T1000 (cell line): Measurements from ENCODE around the gene BBS12.

Experiments used
- DNase-seq: peaks from one replicate; lab custom pipeline; 2025; ENCODE audit warnings: mixed read lengths; lab: John Stamatoyannopoulos, UW

BBS12 gene

DNA sequence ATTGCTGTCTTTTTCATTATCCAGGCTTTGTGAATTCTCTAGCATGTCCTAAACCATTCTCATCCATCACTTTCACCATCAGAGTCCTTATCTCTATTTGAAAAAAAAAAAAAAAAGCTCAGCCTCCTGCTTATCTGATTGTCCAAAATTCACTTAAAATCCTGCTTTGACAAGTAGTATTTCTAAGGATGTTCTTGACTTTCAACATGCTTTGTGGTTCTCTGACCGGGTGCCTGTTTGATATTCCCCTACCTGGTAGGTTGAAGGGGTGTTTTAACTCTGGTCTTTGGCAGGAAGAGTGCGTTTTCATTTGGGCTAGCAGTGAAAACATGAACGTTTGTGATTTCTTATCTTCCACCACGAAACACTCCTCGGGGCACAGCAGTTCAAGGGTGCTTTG, 17.3 kb upstream of the BBS12 start:
- no peak for DNase-seq

DNA sequence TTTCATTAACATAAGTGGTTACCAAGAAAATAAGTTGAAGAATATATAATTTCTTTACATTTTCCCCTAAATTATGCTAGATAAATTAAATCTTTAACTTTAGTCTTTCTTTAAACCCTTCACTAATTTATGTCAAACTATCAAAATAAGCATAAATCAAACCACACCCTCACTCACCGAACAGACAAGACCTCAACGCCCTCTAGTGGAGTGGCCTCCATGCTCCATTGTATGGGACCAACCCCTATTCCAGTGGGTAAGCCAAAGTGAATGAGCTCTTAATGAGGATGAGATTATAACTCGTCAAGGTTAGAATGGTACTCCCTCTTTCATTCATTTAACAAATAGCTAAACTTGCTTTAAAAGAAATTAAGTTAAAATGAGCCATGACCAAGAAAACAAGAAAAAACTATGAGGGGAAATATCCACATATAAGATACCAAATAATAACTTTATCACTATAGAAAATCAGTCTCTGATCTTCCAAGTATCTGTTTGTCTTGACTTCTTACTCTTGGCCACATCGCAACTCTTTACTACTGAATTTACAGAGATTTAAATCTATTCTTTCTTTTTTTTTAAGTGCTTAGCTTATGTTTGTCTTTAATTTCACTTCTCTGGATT, 15.6 kb upstream of the BBS12 start:
- no peak for DNase-seq

DNA sequence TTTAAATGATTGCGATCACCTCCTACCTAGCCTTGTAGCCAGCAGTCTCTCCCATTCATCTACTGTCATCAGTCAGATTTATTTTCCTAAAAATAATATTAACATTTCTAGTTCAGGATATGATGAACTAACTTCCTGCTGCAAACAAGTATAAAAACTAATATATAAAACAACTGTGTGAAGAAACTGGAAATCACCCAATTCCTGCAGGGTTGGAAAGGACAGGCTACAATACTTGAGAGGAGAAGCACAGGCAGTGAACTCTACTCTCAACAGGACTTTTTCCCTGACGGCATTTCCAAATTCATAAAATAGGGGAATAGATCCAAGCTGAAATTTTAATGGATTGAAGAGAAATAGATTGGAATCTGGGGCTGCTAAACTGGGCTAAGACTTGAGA, 14.2 kb upstream of the BBS12 start:
- DNase-seq = no peak

DNA sequence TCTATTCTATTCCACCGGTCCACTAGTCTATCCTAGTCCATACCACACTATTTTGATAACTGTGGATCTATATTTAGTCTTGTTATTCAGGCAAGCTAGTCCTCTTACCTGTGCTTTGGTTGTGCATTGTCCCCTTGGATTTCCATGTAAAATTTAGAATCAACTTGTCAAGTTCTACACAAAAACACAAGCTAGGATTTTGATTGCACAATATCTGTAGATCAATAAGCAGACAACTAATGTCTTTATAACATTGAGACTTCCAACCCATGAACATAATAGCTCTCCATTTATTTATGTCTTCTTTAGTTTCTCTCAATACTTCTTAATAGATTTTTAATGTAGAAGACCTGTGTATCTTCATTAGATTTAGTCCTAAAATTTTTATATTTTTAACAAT, 10.2 kb upstream of the BBS12 start:
- DNase-seq = no peak

DNA sequence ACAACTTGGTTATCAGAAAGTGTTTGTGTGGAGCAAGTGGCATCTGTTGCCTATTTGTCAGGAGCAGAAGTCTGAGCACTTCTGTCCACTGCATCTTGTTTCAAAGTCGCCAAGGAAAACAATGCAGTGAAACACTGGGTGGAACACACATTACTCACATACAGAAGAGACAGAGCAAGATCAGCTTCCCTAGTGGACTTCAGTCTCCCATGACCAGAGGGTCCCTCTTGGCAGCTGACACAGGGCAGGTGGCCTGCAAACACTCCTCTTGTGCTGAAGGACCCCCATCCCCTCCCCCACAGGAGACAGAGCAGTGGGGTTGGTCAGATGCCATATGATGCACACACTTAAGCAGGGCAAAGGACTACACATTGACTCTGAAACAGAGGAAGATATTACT, 3.6 kb upstream of the BBS12 start:
- no peak for DNase-seq

DNA sequence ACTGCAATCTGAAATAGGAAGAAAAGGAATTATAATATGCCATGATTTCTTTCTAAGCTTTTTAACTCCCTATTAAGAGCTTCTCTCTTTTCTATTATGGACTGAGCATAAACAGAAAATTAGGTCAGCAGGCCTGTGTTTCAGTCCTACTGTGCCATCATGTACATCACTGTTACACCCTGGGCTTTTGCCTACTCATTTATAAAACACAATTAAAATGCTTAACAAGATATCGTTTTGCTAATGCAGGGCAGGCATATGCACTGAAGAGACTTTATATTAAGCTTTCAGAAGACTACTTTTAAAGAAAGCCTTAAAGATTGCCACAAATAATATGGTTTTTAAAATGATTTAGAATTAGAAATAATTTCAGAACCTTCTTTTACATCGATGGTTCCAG, 828 bp upstream of the BBS12 start:
- no peak for DNase-seq

DNA sequence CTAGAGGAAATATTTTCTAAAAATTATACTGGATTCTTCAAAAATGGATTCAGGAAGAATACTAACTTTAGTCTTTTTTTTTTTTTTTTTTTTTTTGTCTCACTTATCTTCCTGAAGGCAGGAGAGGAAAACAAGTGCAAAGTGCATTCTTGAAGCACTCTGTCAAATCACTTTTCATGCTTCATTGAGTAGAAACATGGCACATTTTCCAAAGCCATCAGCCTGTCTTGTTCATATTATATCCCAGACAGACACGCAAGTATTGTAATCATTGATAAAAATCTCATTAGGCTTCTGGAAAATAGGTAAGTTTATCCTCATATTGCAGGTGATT, 1.2 kb downstream of the BBS12 start:
- DNase-seq = no peak

DNA sequence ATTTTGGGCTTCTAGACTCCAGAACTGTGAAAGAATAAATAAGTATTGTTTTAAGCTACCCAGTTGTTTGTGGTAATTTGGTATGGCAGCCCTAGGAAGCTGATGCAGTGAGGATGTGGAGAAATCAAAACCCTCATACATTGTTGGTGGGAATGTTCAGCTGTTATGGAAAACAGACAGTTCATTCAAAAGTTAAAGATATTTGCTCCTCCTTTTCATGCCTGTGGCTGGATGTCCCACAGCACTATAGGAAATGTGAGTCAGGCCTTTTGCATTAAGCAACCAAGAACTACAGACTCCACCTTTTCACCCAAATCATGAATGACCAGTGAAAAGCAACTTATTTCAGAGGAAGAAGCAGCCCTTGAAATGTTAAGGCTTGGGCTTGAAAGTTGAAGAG, 6.7 kb downstream of the BBS12 start:
- DNase-seq = no peak

DNA sequence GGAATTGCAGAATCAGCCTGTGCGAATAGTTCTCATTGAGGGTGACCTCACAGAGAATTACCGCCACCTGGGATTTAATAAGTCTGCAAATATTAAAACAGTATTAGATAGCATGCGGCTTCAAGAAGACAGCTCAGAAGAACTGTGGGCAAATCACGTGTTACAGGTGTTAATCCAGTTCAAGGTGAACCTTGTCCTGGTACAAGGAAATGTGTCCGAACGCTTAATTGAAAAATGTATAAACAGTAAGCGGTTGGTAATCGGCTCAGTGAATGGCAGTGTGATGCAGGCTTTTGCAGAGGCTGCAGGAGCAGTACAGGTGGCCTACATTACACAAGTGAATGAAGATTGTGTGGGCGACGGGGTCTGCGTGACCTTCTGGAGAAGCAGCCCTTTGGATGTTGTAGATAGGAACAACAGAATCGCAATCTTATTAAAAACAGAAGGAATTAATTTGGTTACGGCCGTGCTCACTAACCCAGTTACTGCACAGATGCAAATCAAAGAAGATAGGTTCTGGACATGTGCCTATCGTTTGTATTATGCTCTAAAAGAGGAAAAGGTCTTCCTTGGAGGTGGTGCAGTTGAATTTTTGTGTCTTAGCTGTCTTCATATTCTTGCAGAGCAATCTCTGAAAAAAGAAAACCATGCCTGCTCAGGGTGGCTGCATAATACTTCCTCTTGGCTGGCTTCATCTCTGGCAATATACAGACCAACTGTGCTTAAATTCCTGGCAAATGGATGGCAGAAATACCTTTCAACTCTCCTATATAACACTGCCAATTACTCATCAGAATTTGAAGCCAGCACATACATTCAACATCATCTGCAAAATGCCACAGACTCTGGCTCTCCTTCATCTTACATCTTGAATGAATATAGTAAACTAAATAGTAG, 10.7 kb downstream of the BBS12 start:
- no peak for DNase-seq

DNA sequence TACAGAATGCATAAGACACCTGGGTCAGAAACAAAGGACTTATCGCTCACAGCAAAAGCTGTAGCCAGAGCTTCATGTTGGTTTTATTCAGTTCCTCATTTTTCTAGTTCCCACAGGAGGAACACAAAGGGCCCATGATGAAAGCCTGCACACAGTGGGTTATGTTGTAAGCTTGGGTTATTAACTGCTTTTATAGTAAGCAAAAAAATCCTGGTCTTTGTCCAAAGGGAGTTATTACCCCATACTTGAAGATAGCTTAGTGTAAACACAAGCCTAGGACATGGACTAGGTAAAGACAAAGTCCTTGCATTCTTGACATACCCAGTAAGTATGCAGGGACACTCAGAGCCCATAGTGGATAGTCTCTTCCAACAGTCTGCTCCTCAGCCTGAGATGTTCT, 11.7 kb downstream of the BBS12 start:
- DNase-seq = no peak

DNA sequence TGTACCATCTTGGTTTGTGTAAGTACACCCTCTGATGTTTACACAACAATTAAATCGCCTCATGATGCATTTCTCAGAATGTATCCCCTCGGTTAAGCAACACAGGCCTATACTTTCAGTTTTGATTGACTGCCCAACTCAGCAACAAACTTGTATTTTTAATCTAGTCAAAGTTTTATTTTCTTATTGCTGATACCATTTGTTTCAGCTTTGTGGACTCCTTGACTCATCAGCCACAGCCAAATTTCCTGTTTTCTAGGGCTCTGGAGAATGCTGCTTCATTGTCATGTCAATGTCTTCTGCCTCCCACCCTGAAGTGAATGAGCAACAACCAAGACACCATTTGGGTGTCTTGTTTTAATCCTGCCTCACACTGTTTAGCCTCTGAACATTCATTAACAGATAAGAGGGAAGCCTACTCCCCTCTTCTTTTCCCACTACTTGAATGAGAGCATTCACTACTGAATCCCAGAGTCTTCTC, 14.0 kb downstream of the BBS12 start:
- no peak for DNase-seq

DNA sequence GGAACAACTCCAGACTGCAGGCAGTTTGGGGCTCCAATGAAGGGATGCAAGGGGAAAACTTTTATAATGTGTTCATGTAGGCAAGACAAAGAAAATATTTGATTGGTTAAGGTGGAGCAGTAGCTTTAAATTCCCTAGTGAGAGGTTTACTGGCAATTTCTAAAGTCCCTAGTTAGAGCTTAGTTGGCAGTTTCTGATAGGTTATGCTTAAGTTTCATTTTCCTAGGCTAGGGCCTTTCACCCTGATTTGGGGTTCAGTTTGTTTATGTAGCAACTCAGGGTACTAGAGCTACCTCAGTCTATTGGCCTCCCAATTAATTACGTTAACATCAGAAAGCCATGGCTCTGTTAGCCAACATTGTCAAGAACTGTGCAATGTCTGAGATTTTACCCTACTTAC, 14.6 kb downstream of the BBS12 start:
- no peak for DNase-seq

DNA sequence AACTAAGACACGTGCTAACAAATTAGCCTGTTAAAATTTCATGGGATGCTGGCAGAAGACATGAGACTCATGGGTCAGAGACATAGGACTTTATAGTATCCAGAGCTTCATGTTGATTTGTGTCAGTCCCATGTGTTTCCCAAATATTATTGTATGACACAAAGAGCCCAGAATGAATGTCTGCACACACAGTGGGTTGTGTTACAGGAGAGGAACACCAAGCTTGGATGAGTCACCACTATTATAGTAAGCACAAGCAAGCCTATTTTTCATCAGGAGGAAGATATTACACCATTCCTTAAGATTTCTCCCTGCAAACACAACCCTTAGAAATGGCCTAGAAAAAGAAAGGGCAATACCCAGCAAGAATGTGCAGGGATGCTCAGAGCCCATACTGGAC, 15.4 kb downstream of the BBS12 start:
- no peak for DNase-seq

DNA sequence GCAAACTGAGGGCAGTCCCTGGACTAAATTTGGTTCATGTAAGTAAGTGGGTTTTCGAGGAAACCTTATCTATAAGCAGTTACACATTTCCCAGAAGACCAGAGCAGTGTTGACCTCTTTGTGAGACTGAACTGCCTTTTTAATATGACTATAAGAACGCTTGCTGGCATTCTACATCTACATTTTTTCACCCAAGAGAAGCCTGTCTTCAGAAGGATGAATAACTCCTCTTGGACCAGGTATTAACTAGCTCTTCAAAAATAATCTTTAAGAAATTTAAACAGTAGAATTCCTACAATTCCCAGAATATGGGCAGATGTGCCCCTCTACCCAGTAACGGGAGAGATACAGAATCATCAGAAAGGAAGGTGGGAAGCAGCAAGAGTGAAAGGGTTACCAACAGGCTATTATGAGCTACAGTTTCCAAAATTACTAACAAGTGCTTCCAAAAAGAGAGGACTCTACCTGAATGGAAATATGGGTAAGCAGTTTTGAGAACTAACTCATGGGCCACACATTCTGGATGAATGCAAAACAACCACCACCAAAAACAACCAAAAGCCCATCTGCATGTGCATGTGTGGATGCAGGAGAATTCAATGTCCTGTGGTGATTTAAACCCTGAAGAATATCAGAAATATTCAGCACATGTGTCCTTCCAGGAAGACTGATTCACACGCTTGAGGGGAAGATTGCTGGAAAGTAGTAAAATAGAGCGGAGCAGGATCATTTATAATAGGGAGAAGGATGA, 17.4 kb downstream of the BBS12 start:
- no peak for DNase-seq

DNA sequence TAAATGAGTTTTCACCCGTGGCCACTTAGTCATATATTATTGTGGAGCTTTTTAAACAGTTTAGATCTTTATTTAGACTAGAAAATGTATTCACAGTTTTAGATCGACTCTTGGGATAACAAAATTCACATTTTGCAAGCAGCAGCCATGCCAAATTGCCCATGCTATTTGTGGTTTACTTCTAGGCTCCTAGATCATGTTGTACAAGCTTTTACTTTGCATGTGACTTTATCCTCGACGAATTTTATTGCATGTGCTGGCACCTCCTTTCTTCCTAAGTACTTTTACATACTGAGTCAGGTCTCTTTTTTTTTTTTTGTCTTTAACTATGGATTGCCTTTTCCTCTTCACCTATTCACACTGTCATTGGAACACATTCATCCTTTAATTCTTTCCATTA, 23.2 kb downstream of the BBS12 start:
- DNase-seq = no peak

DNA sequence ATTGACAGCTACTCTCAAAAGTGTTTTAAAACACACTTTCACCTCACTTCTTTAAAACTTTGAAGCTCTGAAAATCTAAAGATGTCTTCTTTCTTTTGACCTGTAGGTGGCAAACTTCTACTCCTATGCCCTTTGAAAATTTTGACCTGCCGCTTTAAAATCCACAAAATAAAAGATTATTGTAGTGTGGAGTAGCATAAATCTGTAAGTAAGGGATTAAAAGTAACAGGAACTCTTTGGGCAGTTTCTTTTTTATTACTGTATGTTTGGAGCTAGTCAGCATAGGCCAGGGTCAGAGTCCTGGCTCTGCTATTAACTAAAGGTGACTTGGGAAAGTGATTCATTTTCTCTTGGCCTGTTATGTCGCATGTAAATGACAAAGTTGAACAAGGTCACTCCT, 25.5 kb downstream of the BBS12 start:
- no peak for DNase-seq

DNA sequence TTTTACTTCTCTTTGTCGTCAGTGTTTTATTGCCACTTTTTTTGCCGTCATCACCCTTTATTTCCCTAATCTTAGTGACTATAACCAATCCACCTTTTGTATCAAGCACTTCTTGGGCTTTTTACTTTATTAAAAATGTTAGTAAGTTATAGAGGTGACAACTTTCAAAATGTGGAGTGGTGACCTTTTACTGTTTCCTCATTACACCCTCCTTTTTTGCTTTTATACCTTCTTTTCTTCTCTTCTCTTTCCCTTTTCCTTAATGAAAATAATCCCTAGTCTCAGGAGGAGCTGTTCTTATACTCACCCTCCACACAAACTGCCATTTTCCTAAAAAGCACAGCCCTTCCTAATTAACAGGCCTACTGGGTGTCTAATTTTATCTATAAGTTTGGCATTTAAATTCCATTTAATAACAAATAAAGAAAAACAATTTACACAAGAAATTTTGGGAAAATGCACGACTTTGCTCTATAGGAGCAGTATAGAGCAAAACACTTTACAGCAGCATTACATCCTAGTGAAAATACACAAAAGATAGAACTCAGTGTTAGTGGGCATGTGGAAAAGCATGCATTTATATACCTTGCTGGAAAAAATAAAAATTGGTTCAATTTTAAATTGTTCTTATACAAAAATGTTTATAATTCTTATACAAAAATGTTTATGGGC, 27.3 kb downstream of the BBS12 start:
- DNase-seq = no peak

DNA sequence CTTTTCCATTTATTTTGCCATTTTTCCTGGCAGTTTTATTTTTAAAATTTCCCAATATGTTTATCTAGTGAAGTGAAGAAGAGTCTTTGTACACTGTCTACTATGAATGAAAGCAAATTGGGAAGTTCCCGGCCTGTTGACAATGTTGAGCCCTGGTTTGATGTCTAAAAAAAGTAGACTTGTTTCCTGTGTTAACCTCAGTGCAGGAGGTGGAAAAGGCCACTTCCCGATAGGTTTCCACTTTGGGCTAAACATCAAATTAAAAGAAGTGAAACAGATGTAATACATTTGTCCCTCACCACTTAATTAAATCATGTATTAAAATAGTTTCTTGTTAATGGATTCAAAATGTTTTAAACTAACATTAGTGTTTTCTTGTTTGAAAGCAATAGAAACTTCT, 30.0 kb downstream of the BBS12 start:
- no peak for DNase-seq

DNA sequence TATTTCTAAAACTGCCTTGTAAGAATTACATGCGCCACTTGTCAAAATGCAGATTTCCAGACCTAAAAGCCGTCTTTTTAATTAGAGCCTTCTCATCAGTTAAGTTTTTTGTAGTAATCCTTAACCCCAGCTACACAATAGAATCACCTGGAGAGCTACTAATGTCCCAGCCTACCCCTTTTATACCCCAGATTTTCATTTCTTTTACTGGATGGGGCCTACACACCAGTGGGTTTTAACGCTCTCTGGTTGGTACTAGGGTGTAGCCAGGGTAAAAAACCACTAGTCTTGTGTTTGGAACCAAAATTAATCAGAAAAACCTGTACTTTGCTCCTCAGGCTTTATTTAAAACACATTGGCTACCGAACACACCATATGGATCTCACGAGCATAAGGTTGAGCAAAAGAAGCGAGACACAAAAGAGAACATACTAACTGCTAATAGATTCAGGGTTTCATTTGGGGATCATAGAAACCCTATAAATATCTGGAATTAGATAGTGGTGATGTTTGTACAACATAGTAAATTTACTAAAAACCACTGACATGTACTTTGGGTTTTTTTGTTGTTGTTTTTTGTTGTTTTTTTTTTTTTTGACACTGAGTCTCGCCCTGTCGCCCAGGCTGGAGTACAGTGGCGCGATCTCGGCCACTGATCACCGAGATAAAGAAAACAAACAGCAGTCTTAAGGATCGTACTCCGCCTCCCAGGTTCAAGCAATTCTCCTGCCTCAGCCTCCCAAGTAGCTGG, 30.6 kb downstream of the BBS12 start:
- DNase-seq = no peak

DNA sequence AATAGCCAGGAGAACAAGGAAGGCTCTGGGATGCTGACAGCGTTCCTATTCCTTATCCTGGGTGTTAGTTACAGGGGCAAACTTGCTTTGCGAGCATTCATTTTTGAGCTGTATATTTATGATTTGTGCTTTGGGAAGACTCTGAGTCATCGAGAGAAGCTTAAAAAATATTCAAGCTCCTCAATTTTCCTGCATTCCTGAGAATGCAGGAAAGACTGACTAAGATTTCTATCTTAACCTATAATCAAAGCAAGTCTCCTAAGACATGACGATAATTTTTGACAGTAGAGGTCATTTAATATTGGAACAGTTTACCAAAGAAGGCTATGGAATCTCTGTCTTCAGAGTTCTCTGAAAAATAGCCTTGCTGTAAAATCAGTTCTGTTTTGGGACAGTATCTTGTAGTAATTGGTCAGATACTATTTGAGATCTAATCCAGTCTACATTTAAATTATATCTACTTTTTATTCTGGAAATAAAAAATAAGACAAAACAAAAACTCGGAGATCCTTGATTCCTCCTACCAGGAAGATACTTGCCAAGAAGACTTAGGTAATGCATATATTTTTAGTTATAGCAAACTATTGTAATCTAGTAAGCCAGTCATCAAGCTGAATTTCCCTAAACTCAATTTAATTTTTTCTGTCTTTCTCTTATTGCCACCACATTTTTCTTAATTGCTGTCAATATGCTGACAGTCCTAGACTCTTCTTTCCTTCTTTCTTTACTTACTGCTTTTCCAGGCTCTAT, 31.7 kb downstream of the BBS12 start:
- DNase-seq = no peak

DNA sequence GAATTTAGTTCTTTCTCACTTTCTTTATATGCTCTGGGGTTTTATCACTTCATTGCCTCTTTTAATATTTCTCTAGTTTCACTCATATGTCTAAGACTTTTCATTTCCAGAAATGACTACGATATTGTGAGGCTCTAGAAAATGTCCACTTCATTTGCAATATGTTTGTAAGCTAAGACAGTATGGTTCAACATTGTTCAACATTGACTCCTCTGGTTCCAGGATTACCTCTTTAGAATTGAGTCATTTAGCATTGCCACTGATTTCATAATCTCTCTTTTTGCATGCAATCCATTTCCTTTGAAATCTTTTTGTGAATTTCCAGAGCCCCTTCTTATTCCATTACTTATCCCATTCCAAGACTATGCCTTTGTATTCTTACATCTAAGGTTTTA, 32.3 kb downstream of the BBS12 start:
- no peak for DNase-seq
